ENCODE measurements around the gene CAPG.

- no peak for TF ChIP-seq CTCF (conservative IDR thresholded peaks at IDR 0.05; ENCODE audit: low read length)
- no peak for TF ChIP-seq EZH2phosphoT487 (IDR thresholded peaks at IDR 0.05; ENCODE audit: borderline replicate concordance, low read depth, low read length)
These were observed 4.7 kb downstream of the CAPG start for GRCh38 chr2:85405201-85406059.
